PC-9 (cell line): ENCODE results near the gene WBP1L. TPM values are rescaled to one million over a fixed set of nuclear protein-coding genes. Genes with fewer than 3 reads are reported as not detected.
A peak's percentile ranks its signal among the peaks of the same experiment; 100 is the strongest.
"Not testable (repeated sequence)": the region's sequence is repeated elsewhere in the genome, so short reads cannot be mapped to it uniquely, and the experiment has no call there.

ENCODE experiments used
- BruUV-seq: library from RNA; stranded (reverse); fragments of 400-500 nt; replicated peaks from 2 replicates; lab custom pipeline; 2021; lab: Mats Ljungman, UMichigan
- CTCF ChIA-PET: fragments of 300-600 bp; sonication (Branson Sonifier 250); formaldehyde crosslinking; loops from one replicate; lab custom pipeline; 2022; ENCODE audit warnings: antibody characterized with exemption; lab: Charles Lee
- POLR2A ChIA-PET: fragments of 300-600 bp; sonication (Branson Sonifier 250); formaldehyde crosslinking; loops from one replicate; lab custom pipeline; 2022; ENCODE audit warnings: antibody characterized with exemption; ENCODE audit not compliant: unreplicated experiment; lab: Charles Lee
- DNase-seq, 2 experiments: peaks; one replicate each; pipeline versions ENCODE4 v3.0.0 to v3.0.0-alpha.2; 2015 to 2022; ENCODE audit warnings: mixed read lengths in 1 of 2
- H2AFZ ChIP-seq: fragments of 200-600 bp; sonication (generic); 2 replicates; pipeline ENCODE4 v1.8.1; 2017; ENCODE audit warnings: antibody characterized with exemption
- H3F3A ChIP-seq: fragments of 200-600 bp; sonication (generic); 2 replicates; pipeline ENCODE4 v1.8.1; 2017; ENCODE audit warnings: antibody characterized with exemption, mild to moderate bottlenecking, low read depth; ENCODE audit not compliant: insufficient read depth
- H3K27ac ChIP-seq: fragments of 200-600 bp; sonication (generic); 2 replicates; pipeline ENCODE4 v1.6.1; 2016; ENCODE audit warnings: mixed run types
- H3K27me3 ChIP-seq: fragments of 200-600 bp; sonication (generic); 2 replicates; pipeline ENCODE4 v1.6.1; 2016; ENCODE audit warnings: low read depth, mixed run types; ENCODE audit not compliant: insufficient read depth
- H3K36me3 ChIP-seq: fragments of 200-600 bp; sonication (generic); 2 replicates; pipeline ENCODE4 v1.6.1; 2016; ENCODE audit warnings: low read depth, mixed run types
- H3K4me1 ChIP-seq: fragments of 200-600 bp; sonication (generic); replicated peaks from 2 replicates; pipeline ENCODE4 v1.6.1; 2016; ENCODE audit warnings: mixed run types; ENCODE audit not compliant: insufficient read depth
- H3K4me2 ChIP-seq: fragments of 200-600 bp; sonication (generic); 2 replicates; pipeline ENCODE4 v1.6.1; 2017; ENCODE audit warnings: mixed run types
- H3K4me3 ChIP-seq: fragments of 200-600 bp; sonication (generic); 2 replicates; pipeline ENCODE4 v1.6.1; 2016; ENCODE audit warnings: mixed run types
- H3K79me2 ChIP-seq: fragments of 200-600 bp; sonication (generic); 2 replicates; pipeline ENCODE4 v1.6.1; 2017; ENCODE audit warnings: low read depth, mixed run types
- H3K9me2 ChIP-seq: fragments of 200-600 bp; sonication (generic); 2 replicates; pipeline ENCODE4 v1.8.1; 2017; ENCODE audit warnings: mild to moderate bottlenecking; ENCODE audit not compliant: insufficient read depth
- H3K9me3 ChIP-seq: fragments of 200-600 bp; sonication (generic); 2 replicates; pipeline ENCODE4 v1.8.1; 2016; ENCODE audit warnings: low read depth; ENCODE audit not compliant: insufficient read depth
- H4K20me1 ChIP-seq: fragments of 200-600 bp; sonication (generic); 2 replicates; pipeline ENCODE4 v1.8.1; 2017; ENCODE audit not compliant: insufficient read depth
- EZH2 ChIP-seq: fragments of 200-600 bp; sonication (generic); IDR thresholded peaks from 2 replicates; pipeline ENCODE4 v1.8.0; 2017; ENCODE audit warnings: antibody characterized with exemption, low read depth
- intact Hi-C: fragments of 100-400 bp; cut with micrococcal nuclease; formaldehyde crosslinking; loops from one replicate; pipeline ENCODE4 v1.10.0; 2022; ENCODE audit not compliant: unreplicated experiment
- total RNA-seq: library from RNA; stranded (reverse); gene quantifications from 2 replicates; pipeline ENCODE4 v1.2.3, GENCODE V29; 2021
- TF ChIP-seq, protein P1 (sequence below): fragments of 200-600 bp; sonication (generic); conservative IDR thresholded peaks from 2 replicates; pipeline ENCODE4 v1.6.1; 2017; ENCODE audit warnings: mixed run types, antibody characterized with exemption, mild to moderate bottlenecking, moderate library complexity

The WBP1L gene
- total RNA-seq, 1 experiment from 2014 or later = 19.7 TPM

DNA sequence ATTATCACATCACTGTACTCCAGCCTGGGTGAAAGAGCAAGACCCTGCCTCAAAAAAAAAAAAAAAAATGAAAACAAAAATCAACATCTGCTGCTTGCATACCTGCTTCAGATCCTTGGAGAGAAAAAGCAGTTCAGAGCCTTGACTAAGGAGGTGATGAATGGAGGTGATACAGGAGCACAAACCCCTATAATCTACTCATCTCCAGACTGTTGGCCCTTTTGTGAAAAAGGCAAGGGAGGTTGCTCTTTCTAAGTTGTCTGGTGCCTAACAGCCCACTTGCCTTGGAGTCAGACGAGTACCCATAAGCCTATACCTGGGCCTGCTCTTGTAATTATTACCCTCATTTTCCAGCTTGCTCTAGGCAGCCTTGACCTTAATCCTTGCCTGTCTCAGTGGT, 27.9 kb upstream of the WBP1L start:
- Histone ChIP-seq H3K27me3 (no peaks in the 10 kb centered on the region), H3F3A (peaks cover 9% of the 10 kb centered on the region; the same call in 1 of the 2 replicates), H3K9me2 (no peaks in the 10 kb centered on the region), H3K36me3 (no peaks in the 10 kb centered on the region), H3K79me2 (no peaks in the 10 kb centered on the region), H3K4me1 (peaks cover 5% of the 10 kb centered on the region; the same call in 1 of the 2 replicates), H3K4me3 (no peak overlapping the region), H2AFZ (no peak overlapping the region), H3K9me3 (no peaks in the 10 kb centered on the region), H4K20me1 (no peaks in the 10 kb centered on the region), H3K27ac (no peak overlapping the region), H3K4me2 (peak overlapping the region; percentile 81)
- CTCF ChIA-PET = no interaction called here
- intact Hi-C loops = loop anchor here (2.0 to 10.0 kb wide), 2 partner anchors 213 to 519 kb away; partner anchors contain the start of genes ACTR1A and SUFU
- BruUV-seq = no TSS peak
- POLR2A ChIA-PET = no interaction called here
- TF ChIP-seq, protein P1, sequence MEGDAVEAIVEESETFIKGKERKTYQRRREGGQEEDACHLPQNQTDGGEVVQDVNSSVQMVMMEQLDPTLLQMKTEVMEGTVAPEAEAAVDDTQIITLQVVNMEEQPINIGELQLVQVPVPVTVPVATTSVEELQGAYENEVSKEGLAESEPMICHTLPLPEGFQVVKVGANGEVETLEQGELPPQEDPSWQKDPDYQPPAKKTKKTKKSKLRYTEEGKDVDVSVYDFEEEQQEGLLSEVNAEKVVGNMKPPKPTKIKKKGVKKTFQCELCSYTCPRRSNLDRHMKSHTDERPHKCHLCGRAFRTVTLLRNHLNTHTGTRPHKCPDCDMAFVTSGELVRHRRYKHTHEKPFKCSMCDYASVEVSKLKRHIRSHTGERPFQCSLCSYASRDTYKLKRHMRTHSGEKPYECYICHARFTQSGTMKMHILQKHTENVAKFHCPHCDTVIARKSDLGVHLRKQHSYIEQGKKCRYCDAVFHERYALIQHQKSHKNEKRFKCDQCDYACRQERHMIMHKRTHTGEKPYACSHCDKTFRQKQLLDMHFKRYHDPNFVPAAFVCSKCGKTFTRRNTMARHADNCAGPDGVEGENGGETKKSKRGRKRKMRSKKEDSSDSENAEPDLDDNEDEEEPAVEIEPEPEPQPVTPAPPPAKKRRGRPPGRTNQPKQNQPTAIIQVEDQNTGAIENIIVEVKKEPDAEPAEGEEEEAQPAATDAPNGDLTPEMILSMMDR = no peak
- TF ChIP-seq EZH2 = no peak
- no peak for DNase-seq

DNA sequence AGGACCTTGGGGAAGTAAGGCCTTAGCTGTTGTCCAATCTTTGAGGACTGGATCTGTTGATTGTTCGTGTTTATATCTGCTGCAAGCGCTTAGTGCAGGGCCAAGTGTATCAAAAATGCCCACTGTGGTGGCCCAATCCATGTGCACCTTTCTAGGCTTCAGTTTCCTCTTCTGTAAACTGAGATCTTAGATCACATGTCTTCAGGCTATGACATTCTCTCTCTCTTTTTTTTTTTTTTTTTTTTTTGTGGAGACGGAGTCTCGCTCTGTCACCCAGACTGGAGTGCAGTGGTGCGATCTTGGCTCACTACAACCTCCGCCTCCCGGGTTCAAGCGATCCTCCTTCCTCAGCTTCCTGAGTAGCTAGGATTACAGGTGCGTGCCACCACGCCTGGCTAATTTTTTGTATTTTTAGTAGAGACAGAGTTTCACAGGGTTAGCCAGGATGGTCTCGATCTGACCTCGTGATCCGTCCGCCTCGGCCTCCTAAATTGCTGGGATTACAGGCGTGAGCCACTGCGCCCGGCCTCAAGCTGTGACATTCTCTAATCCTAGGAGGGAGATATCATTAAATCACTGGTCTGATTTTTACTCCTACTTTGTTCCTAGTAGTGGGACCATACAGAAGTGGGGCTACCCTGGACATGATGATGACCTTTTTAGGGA, 26.7 kb upstream of the WBP1L start:
- intact Hi-C loops = loop anchor here (10.0 kb wide), 1 partner anchor 518 kb away; no protein-coding TSS in a partner anchor
- H3K9me2 ChIP-seq, DNase-seq, H3K27me3 ChIP-seq, CTCF ChIA-PET, H3F3A ChIP-seq, H3K27ac ChIP-seq, H3K4me3 ChIP-seq, H3K4me1 ChIP-seq, H3K4me2 ChIP-seq, POLR2A ChIA-PET, H3K36me3 ChIP-seq, H3K79me2 ChIP-seq, H4K20me1 ChIP-seq, H3K9me3 ChIP-seq, BruUV-seq, H2AFZ ChIP-seq: not testable (repeated sequence)

DNA sequence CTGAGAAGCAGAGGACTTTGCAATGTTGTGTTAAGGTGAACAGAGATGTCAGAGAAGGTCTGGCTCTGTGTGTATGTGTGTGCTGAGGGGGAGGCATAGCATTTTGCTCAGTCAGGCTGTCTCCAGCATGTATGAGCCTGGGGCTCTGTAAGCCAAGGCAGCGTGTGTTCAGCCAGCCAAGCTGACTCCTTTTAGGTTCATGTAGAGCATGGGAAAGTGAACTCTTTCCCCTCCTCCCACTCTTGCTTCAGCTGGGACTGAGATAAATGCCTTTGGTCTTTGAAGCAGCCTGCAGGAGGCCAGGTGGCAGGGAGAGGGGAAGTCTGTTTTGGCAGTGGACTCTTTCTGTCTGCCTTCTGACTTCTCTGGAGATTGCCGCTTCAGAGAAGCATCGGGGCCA, 25.5 kb upstream of the WBP1L start:
- DNase-seq = no peak
- Histone ChIP-seq H3K36me3 (no peaks in the 10 kb centered on the region), H3K4me2 (no peak overlapping the region), H2AFZ (no peak overlapping the region), H3K79me2 (no peaks in the 10 kb centered on the region), H3K9me3 (no peaks in the 10 kb centered on the region), H3K27me3 (no peaks in the 10 kb centered on the region), H3K4me3 (no peak overlapping the region), H3K27ac (no peak overlapping the region), H3K9me2 (no peaks in the 10 kb centered on the region), H3F3A (peaks cover 7% of the 10 kb centered on the region; the same call in 1 of the 2 replicates), H4K20me1 (no peaks in the 10 kb centered on the region), H3K4me1 (0 out of 2 replicates have a peak, but pooled peaks cover 5% of the 10 kb centered on the region)
- CTCF ChIA-PET = no interaction called here
- intact Hi-C loops = loop anchor here (10.0 kb wide), 1 partner anchor 517 kb away; no protein-coding TSS in a partner anchor
- POLR2A ChIA-PET = no interaction called here
- TF ChIP-seq EZH2 = no peak
- TF ChIP-seq, protein P1 = no peak
- no TSS peak for BruUV-seq
